Activated CD4-positive, alpha-beta T cell treated with anti-CD3 and anti-CD28 coated beads, Interleukin-2, Interleukin-4, amounts not matched to agents 100 ng/mL and 50 ng/mL, durations not matched to agents 16 hours and 8 hours (primary cell): ENCODE data around the gene WDPCP.
"Not testable (repeated sequence)": the region's sequence is repeated elsewhere in the genome, so short reads cannot be mapped to it uniquely, and the experiment has no call there.

ENCODE experiments used
- DNase-seq: peaks from one replicate; pipeline ENCODE4 v3.0.0-alpha.2; 2020; ENCODE audit warnings: low spot score

WDPCP gene

DNA sequence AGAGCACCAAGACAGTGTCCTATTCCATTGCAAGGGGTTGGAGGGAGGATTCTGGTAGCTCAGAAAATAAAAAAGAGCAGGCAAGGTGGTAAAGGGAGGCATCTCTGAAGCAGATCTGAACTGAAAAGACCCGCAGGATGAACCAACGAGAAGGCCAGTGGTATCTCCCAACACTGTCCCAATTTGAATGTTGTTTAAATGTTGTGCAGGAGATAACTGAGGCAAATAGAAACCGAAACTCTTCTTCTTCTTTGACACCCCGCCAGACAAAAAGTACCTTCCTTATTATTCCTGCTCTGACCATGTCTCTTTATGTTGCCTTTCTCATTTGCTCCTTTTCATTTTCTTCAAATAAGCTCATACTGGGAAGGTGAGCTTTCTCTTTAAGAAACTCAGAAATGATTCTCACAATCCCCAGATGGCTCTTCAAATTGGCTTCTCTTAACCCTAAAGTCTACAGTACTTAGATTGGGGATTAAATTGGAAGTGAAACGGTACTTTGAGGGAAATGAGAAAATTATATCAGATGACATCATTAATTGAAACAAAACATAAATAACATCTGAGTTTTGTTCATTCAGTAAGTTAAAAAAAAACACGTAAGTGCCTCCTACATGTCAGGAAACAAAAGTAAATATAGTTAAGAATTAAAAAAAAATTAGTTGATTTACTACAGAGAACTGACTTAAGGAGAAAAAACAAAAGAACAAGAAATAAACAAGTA is 143.6 kb downstream of the WDPCP start:
- DNase-seq = peak; percentile 32

DNA sequence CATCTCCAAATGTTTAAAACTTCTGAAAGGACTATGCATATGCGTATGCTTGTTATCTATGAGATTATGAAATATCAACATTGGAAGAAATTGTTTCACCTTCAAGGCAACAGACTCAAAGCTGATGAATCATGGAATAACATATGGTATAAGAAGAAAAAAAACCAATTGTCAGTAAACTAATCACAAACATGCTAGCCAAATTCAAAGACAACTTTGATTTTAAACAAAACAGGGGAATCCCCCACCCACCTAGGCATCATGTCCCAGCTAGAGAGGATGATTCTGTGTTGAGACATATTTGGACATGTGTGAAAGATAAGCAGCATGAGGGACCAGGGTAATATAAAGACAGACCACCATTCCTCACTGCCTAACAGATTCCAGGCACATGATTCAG is 147.7 kb downstream of the WDPCP start:
- no peak for DNase-seq

DNA sequence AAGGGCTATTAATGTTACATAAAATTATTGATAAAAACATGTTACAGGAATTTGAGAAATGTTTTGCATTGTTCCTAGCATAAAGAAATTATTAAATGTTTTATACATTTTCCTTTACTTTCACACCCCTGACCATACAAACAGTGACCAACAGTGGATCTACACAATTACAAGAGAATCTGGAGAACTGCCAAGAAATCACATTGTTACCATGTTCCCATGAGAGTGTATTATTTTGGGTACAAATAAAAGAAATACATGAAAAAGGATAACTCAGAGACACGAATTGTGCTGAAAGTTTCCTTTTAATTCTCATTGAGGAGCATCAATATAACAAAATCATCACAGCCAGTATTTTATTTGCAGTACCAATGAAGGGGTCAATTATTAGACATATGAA is 150.1 kb downstream of the WDPCP start:
- DNase-seq = no peak

DNA sequence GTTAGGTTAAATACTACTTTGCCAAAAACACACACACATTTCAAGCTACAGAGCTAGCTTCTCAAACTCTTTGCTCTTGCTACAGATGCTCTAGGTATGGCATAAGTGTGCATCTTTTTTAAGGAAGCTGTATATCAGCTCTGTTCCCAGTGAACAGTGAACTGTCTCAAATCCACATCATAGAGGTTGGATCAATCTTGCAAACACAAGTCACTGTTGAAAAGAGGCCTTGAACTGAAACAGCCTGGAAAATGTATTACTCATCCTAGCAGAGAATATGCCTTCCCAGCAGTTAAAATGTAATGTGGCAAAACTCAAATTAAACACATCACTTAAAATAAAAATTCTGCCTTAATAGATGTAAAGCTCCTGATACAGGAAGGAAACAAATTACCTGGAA is 151.8 kb downstream of the WDPCP start:
- DNase-seq = no peak

- no peak for DNase-seq
These were observed 153.2 kb downstream of the WDPCP start for GRCh38 chr2:63435070-63435469.

- no peak for DNase-seq
These were observed 154.0 kb downstream of the WDPCP start for GRCh38 chr2:63434024-63435001.

DNA sequence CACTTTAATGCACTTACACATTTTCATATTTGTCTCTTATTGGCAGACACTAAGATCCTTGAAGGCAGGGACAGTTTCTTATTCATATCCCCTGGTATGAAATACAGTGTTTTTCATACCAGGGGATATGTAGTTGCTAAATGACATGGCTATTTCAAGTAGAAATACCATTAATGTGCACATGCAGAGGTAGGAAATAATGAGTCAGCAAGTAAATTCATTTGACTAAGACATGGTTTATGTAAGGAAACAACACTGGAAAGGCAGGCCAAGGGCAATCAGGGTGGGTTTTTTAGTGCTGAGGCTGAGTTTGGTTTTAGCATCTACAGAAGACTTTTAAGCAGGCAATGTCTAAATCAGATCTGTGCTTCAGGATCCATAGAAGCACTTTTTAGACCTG is 155.9 kb downstream of the WDPCP start:
- peak; percentile 3 for DNase-seq

DNA sequence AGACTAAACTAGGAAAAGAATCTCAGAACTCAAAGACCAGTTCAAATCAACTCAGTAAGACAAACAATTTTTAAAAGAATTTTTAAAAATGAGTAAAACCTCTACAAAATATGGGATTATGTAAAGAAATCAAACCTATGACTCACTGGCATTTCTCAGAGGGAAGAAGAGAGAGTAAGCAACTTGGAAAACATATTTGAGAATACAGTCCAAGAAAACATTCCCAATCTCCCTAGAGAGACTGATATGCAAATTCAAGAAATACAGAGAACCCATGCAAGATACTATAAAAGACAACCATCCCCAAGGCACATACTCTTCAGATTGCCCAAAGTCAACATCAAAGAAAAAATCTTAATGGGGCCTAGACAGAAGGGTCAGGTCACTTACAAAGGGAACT is 162.7 kb downstream of the WDPCP start:
- no peak for DNase-seq

GRCh38 chr2:63425079-63425416 is 163.2 kb downstream of the WDPCP start:
- DNase-seq = no peak

DNA sequence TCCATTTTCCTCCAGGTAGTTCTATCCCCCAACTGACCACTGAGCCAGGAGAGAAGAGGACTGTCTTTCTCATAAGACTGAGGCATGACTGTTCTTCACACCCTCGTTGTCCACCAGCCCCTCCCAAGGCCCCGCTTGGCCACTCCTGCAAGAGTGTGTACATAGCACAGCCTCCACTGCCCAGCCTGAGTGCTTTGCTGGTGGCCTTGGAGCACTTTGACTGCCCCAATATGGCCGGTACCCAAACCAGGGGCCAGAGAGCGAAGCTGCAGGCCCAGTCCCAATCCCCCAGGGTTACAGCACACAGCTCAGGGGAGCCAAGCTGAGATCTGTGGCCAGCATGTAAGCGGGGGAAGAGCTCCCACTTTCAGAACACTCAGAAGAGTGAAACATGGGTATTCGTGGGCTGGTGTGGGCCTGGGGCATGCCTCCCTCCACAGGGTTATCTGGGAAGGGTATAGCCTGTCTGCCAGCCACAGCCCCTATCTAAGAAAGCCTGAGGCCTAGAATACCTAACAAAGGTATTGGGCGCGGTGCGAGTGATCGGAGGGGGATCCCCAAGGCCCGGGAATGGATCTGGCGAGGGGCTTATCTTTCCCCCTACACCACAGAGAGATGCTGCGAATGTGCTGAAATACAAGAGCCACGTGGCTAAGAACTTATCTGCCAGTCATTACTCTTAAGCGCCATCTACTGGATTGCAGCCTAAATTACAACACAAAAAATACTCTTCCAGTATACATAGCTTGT is 163.8 kb downstream of the WDPCP start:
- DNase-seq = peak; percentile 64

DNA sequence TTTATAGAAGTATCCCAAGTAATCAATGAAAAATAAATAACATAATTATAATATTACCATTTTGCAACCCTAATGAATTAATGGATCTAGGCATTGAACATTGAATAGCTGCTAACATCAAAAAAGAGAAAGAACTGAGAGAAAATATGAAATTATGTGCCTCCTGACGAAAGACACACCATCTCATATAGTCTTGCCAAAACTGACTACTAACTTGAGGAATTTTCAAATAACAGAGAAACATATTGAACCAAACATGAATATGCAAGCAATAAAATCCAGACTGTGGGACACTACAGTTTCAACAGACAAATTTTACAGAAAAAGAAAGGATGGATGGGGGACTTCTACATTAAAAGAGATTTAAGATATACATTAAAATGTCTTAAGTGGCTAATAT is 165.7 kb downstream of the WDPCP start:
- no peak for DNase-seq

- no peak for DNase-seq
These were observed 179.7 kb downstream of the WDPCP start for GRCh38 chr2:63408530-63408929.

DNA sequence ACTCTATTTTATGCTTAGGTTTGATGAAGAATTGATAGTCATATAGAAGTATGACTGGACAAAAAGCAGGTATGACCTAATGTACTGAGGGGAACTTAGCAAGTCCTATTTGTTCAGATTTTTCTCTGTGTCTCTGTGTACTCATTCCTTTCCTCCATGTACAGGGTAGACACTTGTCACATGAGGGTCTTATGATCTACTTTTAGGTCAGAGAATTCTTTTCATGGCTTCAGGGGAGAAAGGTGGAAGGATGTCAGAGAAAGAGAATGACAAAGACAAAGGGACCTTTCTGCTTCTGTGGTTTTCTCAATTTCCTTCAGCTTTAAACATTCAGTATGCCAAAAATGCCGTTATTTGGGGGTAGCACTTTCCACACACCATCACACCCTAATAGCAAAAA is 181.6 kb downstream of the WDPCP start:
- DNase-seq = no peak

GRCh38 chr2:63403820-63404219 is 184.5 kb downstream of the WDPCP start:
- no peak for DNase-seq

DNA sequence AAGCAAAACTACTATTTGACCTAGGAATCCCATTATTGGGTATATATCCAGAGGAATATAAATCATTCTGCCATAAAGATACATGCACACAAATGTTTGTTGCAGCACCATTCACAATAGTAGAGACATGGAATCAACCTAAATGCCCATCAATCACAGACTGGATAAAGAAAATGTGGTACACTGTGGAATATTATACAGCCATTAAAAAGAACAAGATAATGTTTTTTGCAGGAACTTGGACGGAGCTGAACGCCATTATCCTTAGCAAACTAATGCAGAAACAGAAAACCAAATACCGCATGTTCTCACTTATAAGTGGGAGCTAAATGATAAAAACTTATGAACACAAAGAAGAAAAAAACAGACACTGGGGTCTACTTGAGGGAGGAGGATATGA is 185.4 kb downstream of the WDPCP start:
- DNase-seq = not testable (repeated sequence)

GRCh38 chr2:63399156-63399555 is 189.1 kb downstream of the WDPCP start:
- DNase-seq = no peak

- DNase-seq = no peak
These were observed 208.8 kb downstream of the WDPCP start for GRCh38 chr2:63379451-63379850.

DNA sequence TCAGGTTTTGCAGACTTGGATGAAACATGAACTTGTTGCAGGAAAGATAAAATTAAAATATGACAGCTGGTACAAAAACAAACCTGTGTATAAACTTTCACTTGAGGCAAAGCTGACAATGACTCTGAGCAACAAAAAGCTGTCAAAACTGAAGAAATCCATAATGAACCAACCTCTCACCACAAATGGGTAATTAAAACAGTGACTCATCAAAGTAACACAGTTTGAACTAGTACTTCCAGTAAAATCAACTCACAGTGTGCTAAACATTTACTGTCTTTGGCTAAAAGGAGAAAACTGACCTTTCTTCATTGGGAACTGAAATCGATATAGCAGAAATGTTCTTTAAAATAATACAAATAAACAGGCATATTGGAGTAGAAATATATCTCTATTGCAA is 209.7 kb downstream of the WDPCP start:
- peak; percentile 2 for DNase-seq

DNA sequence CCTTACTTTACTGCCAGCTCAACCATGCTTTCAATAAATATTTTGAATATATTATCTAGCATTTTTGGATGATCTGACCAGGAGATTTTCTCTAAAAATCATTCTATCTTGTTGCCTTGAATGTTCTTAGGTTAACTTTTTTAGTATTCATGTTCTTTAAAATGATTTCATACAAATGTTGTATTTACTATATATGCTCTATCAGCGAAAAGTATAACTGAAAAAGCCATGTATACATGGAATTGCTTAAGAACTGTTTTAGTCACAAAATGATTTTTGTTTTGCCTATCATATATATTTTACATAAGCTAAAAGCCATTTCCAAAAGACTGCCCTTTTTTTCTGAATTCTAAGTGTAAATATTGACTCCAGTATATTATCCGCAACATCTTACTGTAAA is 213.9 kb downstream of the WDPCP start:
- no peak for DNase-seq

DNA sequence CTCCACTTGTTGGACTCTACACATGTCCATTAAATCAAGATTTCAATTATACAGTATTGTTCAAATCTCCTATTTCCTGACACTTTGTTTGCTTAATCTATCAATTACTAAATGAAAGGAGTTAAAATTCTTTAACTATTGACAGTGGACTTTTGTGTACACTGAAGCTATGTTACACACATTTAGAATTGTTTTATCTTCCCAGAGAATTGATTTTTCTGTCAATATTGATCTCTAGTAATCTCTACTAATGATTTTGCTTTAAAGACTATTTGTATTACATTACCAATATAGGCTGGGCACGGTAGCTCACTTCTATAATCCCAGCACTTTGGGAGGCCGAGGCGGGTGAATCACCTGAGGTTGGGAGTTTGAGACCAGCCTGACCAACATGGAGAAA is 215.7 kb downstream of the WDPCP start:
- DNase-seq = no peak

DNA sequence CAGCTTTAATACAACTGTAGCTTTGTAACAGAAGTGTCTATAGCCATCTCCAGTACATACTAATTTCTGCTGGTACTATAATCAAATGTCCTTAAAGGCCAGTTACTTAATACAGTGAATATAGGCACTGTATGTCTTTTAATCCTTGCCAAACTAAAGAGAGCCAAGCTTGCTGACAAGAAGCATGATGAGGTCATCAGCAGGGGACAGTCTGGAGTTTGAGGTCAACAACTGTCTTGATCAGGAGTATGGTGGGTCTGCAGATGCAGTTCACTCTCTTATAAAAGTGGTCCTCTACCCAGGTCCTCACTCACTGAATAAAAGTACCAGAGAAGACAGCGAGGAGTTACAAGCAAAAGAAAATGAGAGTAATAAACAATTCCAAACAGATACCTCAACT is 219.1 kb downstream of the WDPCP start:
- no peak for DNase-seq

DNA sequence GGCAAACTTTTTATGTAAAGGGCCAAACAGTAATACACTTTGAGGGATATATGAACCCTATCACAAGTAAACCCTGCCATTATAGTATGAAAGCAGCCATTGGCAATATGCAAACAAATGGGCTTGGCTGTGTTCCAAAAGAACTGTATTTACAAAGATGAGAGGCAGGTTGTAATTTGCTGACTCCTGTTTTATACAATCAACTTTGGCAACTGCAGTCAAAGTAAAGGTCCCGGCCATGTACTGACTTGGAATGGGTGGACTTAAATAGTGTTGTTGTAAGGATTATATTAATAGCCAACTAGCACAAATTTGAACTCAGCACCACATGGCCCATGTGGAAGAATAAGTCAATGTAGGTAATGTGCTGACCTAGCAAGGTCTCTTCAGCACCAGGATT is 223.4 kb downstream of the WDPCP start:
- no peak for DNase-seq

- not testable (repeated sequence) for DNase-seq
These were observed 230.6 kb downstream of the WDPCP start for GRCh38 chr2:63357722-63358121.
